ENCODE results near the gene EIF4ENIF1. TPM values are rescaled to one million over a fixed set of nuclear protein-coding genes. Genes with fewer than 3 reads are reported as not detected.

Gene EIF4ENIF1
- total and polyA plus RNA-seq, 9 of the 15 experiments (the other 6 are each of a cell fraction or from before 2014, with no cell fraction given) = 2.5 to 24.9 (median 15.8) TPM

GRCh38 chr22:31474743-31475142 lies 14.9 kb downstream of the EIF4ENIF1 start (continued):
- no peak for TF ChIP-seq SREBF1 (IDR thresholded peaks at IDR 0.05; ENCODE audit: borderline replicate concordance, low read depth, low read length)
- TF ChIP-seq, protein P1, sequence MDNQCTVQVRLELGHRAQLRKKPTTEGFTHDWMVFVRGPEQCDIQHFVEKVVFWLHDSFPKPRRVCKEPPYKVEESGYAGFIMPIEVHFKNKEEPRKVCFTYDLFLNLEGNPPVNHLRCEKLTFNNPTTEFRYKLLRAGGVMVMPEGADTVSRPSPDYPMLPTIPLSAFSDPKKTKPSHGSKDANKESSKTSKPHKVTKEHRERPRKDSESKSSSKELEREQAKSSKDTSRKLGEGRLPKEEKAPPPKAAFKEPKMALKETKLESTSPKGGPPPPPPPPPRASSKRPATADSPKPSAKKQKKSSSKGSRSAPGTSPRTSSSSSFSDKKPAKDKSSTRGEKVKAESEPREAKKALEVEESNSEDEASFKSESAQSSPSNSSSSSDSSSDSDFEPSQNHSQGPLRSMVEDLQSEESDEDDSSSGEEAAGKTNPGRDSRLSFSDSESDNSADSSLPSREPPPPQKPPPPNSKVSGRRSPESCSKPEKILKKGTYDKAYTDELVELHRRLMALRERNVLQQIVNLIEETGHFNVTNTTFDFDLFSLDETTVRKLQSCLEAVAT (IDR thresholded peaks at IDR 0.05) = no peak
- TF ChIP-seq NFE2L1 (tag; IDR thresholded peaks at IDR 0.05; ENCODE audit: borderline replicate concordance, low read depth) = no peak

DNA sequence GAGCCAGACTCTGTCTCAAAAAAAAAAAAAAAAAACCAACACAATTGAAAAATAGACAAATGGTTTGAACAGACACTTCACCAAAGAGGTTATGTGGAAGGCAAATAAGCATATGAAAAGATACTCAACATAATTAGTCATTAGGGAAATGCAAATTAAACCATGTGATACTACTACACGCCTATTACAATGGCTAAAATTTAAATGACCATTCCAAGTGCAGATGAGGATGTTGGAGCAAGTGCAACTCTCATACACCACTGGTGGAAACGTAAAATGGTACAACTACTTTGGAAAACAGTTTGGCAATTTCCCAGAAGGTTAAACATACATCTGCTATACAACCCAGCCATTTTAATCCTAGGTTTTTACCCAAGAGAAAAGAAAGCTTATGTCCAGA lies 24.3 kb downstream of the EIF4ENIF1 start:
- intact Hi-C loops (cut with micrococcal nuclease) (no loop called here), in situ Hi-C loops (cut with MboI) (no loop called here)
- peaks cover 6% of the 10 kb centered on the region; the same call in 1 of the 3 replicates for H3K79me2 ChIP-seq (ENCODE audit: control insufficient read depth, insufficient read depth, low read length)
- H3K9me3 ChIP-seq (replicated peaks; ENCODE audit: control insufficient read depth, insufficient read depth, low read depth, low read length) = no peaks in the 10 kb centered on the region
- DNase-seq (ENCODE audit: extremely low read depth in 1 of 4, low spot score in 3 of 4) (no peak), FAIRE-seq (no peak), ATAC-seq (no peak)
- H3K4me2 ChIP-seq (ENCODE audit: insufficient read depth, low read length) = no peak overlapping the region
- H3K36me3 ChIP-seq (ENCODE audit: control insufficient read depth, insufficient read depth, low read length) = peaks cover 67% of the 10 kb centered on the region
- H3K27me3 ChIP-seq (ENCODE audit: control insufficient read depth in 2 of 2, insufficient read depth in 2 of 2, low read length in 2 of 2) = no peaks in the 10 kb centered on the region
- H3K4me3 ChIP-seq = no peak overlapping the region
- CTCF ChIA-PET (ENCODE audit: low intra/inter-chr PET ratio) = no interaction called here
- H3K9ac ChIP-seq (ENCODE audit: insufficient read depth in 1 of 2, low read depth in 2 of 2, low read length in 2 of 2) = no peak overlapping the region
- no peak overlapping the region for H3K27ac ChIP-seq (ENCODE audit: extremely low read depth, low read depth, low read length)
- WGBS (ENCODE audit: insufficient coverage, low coverage, missing lambda C conversion rate) = 95% methylated on average over 2 of the region's 2 CpGs
- H4K20me1 ChIP-seq (replicated peaks; ENCODE audit: control insufficient read depth, insufficient read depth, low read length) = no peaks in the 10 kb centered on the region
- no peaks in the 10 kb centered on the region for H3K9me1 ChIP-seq (ENCODE audit: control insufficient read depth, insufficient read depth, low read length)
- H2AFZ ChIP-seq (ENCODE audit: low read depth, low read length) = no peak overlapping the region
- no peaks in the 10 kb centered on the region for H3K4me1 ChIP-seq (replicated peaks in 1 of 2; ENCODE audit: control insufficient read depth in 2 of 2, insufficient read depth in 2 of 2, low read length in 2 of 2)
- BruUV-seq (replicated peaks) = no TSS peak
- POLR2A ChIA-PET = no interaction called here
- TF ChIP-seq RBM14 (IDR thresholded peaks at IDR 0.05; ENCODE audit: borderline replicate concordance, insufficient read depth, low read depth, low read length) (no peak), BRD9 (IDR thresholded peaks at IDR 0.05; ENCODE audit: low read depth, partially characterized antibody) (no peak), ZNF76 (CRISPR knock-in tag; IDR thresholded peaks at IDR 0.05; ENCODE audit: borderline replicate concordance) (no peak), HDGF (IDR thresholded peaks at IDR 0.05) (no peak), ZNF316 (IDR thresholded peaks at IDR 0.05) (no peak), SIN3A (IDR thresholded peaks at IDR 0.05; ENCODE audit: borderline replicate concordance in 2 of 2, control insufficient read depth in 1 of 2, low read depth in 2 of 2, low read length in 2 of 2) (no peak), ZBTB7A (IDR thresholded peaks at IDR 0.05; ENCODE audit: borderline replicate concordance, control insufficient read depth, low read depth, low read length) (no peak), JUNB (CRISPR knock-in tag; conservative IDR thresholded peaks at IDR 0.05) (no peak), XRCC4 (IDR thresholded peaks at IDR 0.05; ENCODE audit: extremely low read depth, insufficient read depth, insufficient read length) (no peak), CHD2 (IDR thresholded peaks at IDR 0.05; ENCODE audit: low read depth, low read length) (no peak), ZNF551 (CRISPR knock-in tag; IDR thresholded peaks at IDR 0.05) (no peak), RCOR1 (IDR thresholded peaks at IDR 0.05; ENCODE audit: borderline replicate concordance in 1 of 2, low read depth in 2 of 2, low read length in 2 of 2) (no peak), MCM2 (IDR thresholded peaks at IDR 0.05; ENCODE audit: low read depth) (no peak), AFF1 (IDR thresholded peaks at IDR 0.05; ENCODE audit: low read depth in 1 of 2, partially characterized antibody in 2 of 2) (no peak)
